ENCODE results near the gene PTCSC3.

- TF ChIP-seq EZH2 (IDR thresholded peaks at IDR 0.05; ENCODE audit: borderline replicate concordance, low read depth, low read length, poor library complexity, severe bottlenecking), result no peak
- no peak for TF ChIP-seq CTCF (conservative IDR thresholded peaks at IDR 0.05; ENCODE audit: low read depth, low read length)
Observed at GRCh38 chr14:36217027-36217426, 40.5 kb upstream of the PTCSC3 start.

Measured in A673 (cell line).